GM23338 (cell line): ENCODE measurements around the gene PSMG1.

Experiments used
- CTCF ChIP-seq, 2 experiments: fragments of 200-600 bp in 1 of 2; sonication (generic) in 1 of 2; conservative IDR thresholded peaks; 2 replicates each; pipeline versions ENCODE4 v1.5.1 to v1.6.1; 2016 to 2017; ENCODE audit warnings: antibody characterized with exemption in 2 of 2, low read depth in 2 of 2, mild to moderate bottlenecking in 2 of 2, moderate library complexity in 1 of 2
- EZH2 ChIP-seq: fragments of 200-600 bp; sonication (generic); IDR thresholded peaks from one replicate; pipeline ENCODE4 v1.8.0; 2017; ENCODE audit warnings: antibody characterized with exemption, mild to moderate bottlenecking, low read depth; ENCODE audit not compliant: unreplicated experiment
- EZH2phosphoT487 ChIP-seq: fragments of 200-600 bp; sonication (generic); IDR thresholded peaks from one replicate; pipeline ENCODE4 v1.8.1; 2018; ENCODE audit warnings: antibody characterized with exemption; ENCODE audit not compliant: unreplicated experiment
- POLR2AphosphoS5 ChIP-seq: IDR thresholded peaks from 2 replicates; pipeline ENCODE4 v1.6.1; 2016; ENCODE audit warnings: antibody characterized with exemption, low read depth
- ZNF114 ChIP-seq: fragments of 250-450 bp; sonication (Bioruptor Pico); IDR thresholded peaks from 2 replicates; pipeline ENCODE4 v1.5.0; 2020; ENCODE audit warnings: mild to moderate bottlenecking, moderate library complexity

- no peak for TF ChIP-seq POLR2AphosphoS5
- TF ChIP-seq EZH2phosphoT487 = no peak
- no peak for TF ChIP-seq EZH2
- no peak for TF ChIP-seq CTCF (conservative IDR thresholded peaks at IDR 0.05; ENCODE audit: low read depth in 2 of 2)
- TF ChIP-seq ZNF114 (CRISPR knock-in tag) = no peak
Measured at GRCh38 chr21:39127506-39127905, 55.7 kb downstream of the PSMG1 start.
